HG03045 (cell line): ENCODE data around the gene TTC3.
"Not testable (repeated sequence)": the region's sequence is repeated elsewhere in the genome, so short reads cannot be mapped to it uniquely, and the experiment has no call there.

ENCODE experiments used
- ATAC-seq: cut with Tn5 transposase; IDR thresholded peaks from one replicate; pipeline ENCODE4 v1.9.1; 2021; ENCODE audit warnings: mild to moderate bottlenecking, moderate library complexity; ENCODE audit not compliant: unreplicated experiment

The TTC3 gene

DNA sequence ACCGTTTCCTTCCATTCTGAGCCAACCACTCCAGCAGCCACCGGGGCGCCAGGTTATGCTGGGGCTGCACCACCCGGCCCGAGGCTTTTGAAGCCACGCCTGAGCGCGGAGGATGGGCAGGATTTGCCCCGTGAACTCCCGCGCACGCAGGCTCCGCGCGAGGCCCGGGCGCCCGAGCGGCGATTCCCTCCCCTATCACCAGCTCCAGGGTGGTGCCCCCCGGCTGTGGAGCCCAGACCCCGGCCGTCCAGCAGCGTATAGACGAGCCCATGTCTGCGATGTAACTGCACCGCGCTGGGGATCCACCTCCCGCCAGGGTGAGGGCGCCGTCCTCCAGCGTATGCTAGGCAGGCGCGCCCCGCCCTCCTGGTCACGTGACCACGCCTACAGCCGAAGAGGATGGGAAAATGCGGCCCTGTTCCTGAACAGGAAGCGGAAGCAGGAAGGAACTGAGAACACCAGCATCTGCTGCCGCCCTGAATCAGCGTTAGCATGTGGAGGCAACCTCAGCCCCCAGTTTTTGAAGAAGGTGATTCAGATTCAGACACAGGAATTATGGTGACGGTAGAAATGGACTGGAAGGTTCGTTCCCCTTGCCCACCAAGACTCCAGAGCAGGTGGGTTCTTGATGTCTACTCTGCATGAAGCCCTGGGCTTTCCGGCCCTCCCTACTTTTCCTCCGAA is 148.1 kb downstream of the TTC3 start:
- ATAC-seq: peak; percentile 92

DNA sequence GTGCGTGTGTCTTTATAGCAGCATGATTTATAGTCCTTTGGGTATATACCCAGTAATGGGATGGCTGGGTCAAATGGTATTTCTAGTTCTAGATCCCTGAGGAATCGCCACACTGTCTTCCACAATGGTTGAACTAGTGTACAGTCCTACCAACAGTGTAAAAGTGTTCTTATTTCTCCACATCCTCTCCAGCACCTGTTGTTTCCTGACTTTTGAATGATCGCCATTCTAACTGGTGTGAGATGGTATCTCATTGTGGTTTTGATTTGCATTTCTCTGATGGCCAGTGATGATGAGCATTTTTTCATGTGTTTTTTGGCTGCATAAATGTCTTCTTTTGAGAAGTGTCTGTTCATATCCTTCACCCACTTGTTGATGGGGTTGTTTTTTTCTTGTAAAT is 149.2 kb downstream of the TTC3 start:
- ATAC-seq: not testable (repeated sequence)

DNA sequence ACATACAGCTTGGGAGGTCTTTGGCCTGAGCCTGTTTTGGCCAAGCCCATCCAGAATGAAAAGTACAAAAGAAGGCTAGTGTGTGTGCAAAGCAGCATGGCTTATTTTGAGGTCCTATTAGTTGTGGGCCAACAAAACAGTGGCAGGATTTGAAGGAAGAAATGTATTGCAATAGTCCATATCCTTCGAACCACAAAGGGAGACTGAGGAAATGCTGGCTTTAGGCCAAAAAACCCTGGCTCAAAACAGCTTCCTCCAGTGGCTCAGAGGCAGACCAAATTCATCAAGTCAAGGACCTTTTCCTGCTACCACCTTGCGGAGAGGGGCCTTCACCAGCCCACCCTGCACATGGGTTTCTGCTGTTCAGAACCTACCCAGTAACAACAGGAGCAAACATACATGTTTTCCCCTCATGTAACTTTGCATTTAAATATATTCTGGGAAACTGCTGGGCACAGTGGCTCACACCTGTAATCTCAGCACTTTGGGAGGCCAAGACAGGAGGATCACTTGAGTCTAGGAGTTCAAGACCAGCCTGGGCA is 150.8 kb downstream of the TTC3 start:
- no peak for ATAC-seq

DNA sequence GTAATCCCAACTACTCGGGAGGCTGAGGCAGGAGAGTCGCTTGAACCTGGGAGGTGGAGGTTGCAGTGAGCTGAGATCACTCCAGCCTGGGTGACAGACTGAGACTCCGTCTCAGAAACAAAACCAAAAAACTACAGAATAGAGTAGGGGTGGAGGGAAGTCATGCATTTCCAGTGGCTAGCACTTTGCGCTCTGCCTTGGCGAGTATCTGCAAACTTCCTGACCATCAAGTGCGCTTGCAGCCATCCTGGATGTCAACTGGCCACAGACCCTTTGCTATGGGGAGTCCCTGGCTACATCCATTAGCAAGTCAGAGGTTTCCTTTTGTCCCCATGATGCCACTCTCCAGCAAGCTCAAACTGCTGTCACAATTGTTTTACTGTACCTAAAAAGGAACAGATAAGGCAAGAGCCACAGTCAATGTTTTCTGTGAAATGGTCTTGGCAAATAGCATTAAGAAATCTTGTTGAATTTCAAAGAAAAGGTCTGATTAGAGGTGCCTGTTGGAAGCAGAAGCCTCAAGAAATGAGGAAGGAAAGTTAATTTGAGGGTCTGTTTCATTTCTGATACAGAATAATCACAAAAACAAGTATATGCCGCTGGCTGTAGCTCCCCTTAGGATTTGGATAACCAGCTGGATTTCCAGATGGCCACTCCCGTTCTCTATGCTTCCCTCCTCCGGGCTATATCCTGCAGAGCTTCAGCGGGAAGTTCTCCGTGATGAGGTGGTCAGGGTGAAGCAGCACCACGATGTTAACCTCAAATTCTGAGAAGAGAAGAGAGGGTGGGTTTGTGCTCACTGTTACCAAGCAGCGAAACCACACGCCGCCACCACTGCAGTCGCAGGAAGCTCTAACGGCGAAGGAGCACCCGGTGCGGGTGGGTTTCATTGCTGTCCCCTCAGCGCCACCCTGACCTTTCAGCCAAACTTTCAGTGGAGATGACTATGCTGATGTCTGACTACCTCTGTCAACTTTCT is 152.1 kb downstream of the TTC3 start:
- ATAC-seq: no peak

DNA sequence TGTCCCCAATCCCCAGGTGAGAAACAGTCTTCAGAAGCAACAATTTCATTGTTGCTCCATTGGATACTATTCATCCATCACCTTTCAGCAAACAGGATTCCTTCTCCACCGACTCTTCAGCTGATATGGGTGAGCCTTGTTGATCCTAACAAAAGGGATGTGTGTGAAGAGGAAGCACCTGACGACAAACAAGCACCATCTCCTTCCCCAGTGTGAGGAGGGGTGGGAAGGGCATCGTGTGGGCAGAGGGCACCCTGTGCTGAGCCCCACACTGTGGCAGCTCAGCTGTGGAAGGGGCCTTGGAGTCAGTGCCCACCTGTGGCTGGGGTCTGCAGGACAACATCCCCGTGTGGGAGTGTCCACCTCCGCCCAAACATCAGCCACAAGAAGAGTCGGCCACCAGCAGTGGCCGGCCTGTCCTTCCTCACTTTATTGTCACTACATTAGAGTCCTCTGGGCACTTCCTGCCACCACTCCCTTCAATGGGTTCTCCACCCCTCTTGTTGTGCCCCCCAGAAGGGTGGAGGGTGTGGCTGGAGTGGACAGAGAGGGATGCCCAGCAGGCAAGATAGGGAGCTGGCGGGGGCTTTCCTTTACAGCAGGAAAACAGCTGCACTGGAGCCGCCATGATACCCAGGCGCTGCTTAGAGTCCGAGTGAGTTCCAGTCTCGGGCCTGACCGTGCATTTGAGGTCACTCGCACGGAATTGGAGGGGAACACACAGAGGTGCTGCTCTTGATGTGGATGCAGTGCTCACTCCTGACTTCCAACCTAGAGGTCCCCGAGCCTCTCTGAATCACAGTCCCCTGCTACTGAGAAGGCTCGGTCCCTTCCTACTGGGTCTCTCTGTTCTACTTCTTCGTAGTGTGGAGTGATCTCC is 153.2 kb downstream of the TTC3 start:
- no peak for ATAC-seq

DNA sequence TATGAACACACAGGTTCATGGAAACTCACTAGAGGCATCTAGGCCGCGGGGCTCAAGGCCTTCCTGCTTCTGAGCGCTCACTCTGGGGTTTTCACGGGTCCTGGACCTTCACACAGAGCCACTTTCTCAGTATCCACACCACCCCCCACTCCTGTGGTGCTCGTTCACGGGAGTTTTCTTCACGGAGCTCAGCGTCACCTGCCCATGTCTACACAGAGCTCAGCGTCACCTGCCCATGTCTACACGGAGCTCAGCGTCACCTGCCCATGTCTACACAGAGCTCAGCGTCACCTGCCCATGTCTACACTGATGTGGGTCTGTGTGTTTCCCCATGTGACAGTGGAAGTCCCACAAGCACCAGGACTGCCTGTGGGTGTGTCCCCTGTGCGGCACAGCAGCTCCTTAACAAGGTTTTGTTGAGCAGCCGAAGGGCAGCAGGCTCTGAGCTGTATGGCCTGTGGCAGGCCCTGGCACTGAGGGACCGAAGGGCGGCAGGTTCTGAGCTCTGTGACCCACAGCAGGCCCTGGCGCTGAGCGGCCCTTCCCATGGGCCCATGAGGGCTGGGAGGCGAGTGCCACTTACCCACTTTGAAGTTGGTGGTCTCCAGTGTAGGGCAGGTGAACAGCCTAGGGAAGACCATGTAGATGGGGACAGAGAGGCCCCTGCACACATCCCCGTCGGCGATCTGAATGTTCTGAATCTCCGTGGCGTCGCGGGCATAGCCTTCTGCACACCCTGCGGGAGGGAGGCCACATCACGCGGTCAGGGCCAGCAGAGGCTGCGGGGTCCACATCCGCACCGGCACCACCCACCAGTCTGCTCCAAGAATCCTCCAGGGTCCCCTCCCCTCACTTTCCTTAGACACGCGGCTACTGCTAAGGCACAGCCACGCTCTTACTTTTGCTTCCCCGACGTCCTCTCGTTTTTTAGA is 154.3 kb downstream of the TTC3 start:
- no peak for ATAC-seq

DNA sequence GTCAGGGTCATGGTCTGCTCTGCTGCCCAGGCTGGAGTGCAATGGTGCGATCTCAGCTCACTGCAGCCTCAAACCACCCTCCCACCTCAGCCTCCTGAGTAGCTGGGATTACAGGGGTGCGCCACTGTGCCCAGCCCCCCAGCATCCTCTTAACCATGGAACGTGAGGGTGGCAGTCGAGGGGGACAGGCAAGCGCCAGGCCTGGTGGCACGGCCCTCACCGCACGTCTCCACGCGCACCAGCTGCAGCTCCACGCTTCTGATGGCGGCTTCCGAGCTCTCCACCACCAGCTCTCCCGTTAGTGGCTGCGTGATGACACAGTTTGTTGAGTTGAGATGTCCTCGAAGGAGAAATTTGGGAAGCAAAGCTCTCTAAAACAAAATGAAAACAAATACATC is 154.9 kb downstream of the TTC3 start:
- no peak for ATAC-seq

DNA sequence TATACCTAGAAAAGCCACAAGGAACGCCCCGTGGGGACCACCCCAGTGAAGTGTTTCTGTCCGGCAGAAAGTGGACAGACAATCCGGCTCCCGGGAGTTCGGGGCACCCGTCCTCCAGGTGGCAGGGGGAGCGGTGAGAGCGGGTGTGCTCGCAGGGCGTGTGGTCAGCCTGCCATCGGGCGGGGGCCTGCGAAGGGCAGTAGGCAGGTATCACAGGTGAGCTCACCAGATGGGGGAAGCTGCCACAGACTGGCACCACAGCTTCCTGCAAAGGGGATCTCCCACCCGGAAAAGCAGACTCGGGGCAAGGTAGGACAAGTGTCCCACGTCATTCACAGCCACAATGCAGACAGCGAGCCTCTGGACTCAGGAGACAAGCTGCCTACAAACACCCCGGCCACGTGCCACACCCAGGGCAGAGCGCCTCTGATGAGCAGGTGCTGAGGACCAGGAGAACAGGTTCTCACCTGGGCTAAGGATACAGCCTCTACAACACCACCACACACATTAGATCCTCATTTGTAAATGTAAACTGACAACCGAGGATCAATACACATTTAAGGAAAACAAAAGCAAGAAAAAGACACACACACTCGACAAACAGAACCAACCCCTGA is 157.7 kb downstream of the TTC3 start:
- no peak for ATAC-seq

DNA sequence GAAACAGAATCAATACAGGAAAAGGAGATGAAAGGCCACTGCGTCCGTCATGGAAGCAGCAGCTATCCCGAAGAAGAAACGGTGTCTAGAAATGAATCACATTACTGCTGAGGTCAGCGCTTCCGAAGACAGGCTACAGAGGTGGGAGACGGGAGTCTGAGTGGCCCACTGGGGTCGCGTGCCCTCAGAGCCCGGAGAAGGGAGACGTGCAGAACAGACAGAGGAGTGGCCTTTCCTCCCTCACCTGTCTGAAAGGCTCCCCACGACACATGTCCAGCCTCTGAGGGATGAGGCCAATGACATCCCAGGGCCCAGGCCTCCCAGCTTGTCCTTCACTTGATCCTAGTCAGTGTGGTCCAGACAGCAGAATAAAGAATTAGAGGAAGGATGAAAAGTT is 158.2 kb downstream of the TTC3 start:
- no peak for ATAC-seq

DNA sequence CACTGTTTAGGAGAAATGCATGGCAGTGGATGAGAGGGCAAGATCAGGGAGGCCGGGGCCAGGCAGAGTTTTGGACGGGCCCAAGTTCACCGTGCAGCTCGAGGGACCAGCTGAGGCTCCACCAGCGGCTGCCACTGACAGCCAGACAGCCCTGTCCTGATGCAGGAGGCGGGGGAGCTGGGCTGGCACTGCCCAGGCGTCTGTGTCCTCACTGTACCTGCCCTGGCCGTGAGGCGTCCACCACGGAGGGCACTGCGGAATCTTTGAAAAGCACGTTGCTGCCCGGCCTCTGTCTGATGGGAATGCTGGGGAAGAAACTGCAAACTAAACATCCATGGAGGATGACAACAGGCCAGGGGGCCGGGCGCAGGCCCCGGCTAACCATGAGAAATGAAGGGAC is 158.6 kb downstream of the TTC3 start:
- no peak for ATAC-seq

DNA sequence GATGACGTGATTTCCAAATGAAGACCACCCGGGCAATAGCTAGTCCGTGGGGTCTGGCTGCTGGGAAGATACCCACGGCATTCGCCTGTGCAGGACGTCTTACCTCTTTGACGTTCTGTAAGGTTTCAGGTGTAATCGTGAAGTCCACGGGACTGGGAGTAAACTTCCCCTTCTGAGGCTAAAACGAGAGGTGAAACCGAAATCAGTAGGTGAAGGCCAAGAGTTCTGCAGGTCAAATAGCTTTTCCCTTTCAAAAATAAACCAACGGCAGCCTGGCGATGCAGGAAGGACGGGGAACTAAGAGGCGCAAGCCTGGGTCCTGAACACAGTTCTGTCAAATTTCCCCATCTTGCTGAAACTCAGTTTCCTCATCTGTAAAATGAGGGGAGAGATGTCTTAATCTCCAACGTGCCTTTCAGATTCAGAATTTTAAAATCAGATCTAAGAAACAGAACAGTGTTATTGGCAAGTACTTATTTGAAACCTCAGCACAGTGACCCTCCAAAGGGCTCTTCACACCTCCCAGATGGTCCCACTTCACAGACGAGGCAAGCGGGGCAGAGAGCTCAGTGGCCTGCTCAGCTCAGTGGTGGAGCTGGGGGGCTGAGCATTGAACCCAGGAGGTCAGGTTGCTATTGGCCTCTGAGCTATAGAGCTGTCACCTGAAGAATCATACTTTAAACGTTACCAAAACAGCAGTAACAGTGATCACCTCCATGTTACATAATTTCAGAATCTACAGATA is 159.4 kb downstream of the TTC3 start:
- ATAC-seq: no peak

DNA sequence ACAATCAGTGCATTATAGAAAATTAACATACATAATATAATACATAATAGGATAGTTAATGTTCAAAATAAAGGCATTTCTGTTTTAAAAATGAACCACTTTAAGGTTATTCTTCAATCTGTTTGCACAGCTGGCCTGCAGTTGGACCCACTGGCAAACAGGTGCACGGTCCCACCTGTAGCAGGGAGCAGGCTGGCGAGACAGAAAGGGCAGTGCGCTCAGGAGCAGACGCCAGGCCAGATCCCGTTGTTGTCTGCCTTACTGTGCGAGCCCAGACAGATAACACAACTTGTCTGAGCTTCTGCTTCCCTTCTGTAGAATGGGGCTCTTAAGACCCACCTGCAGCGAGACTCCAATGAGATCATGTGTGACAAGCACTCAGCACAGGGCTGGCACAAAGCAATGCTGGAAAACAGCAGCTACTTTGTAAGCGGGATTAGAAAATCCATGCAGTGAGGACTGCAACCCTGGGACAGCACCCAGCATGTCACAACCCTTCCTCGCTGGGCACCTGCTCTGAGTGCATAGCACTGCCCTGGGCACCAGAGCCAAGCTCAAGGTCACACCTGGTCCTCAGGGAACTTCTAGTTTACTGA is 160.6 kb downstream of the TTC3 start:
- no peak for ATAC-seq

DNA sequence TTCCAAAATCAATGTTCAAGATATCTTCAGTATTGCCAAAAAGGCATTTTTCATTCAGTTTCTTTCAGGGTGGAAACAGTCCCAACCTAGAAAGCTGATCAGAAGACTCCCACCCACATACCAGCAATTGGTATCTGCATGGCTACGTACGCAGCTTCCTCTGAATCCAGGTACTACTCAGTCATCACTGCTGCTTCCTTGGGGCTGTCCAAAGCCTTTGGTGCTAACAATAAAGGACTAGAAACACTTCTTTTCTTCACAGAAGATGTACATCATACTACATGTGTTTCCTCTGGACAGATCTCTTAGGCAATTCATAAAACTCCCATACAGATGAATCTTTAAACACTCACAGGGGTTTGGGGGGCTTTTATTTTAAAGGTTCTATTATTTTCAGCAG is 164.3 kb downstream of the TTC3 start:
- no peak for ATAC-seq

DNA sequence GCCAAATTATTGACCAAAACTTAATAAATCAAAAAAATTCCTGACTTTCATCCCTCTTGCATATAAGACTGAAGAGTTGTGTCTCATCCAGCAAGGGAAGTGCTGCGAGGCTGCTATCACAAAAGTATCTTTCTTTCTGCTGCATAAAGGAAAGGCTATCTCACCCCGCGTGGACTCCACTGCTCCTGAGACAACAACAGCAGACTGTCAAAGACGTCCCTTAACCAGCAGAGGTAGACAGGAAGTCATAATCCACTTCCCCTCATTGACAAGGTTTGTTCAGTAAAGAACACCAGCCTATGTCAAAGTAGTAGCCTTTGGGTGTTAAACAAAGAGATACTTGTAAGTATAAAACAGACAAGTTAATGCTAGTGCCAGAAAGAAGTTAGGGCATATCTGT is 164.7 kb downstream of the TTC3 start:
- ATAC-seq: no peak

DNA sequence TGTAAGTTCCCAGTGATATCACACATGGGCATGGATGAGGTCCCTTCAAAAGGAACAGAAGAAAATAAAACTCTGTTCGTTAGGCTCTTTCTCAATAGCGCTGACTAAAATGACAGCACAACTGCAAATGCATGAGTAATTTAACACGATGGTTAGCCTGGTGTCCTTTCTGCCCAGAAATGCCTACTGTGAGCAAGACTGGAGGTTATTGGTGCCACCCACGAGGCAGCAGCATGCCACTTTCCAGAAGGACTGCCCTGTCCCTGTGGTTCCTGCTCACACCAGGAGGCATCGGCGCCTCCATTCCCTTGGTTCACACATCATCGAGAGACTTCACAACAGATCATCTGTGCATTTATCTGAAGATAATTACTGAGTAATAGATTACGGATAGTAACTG is 167.9 kb downstream of the TTC3 start:
- ATAC-seq: no peak

DNA sequence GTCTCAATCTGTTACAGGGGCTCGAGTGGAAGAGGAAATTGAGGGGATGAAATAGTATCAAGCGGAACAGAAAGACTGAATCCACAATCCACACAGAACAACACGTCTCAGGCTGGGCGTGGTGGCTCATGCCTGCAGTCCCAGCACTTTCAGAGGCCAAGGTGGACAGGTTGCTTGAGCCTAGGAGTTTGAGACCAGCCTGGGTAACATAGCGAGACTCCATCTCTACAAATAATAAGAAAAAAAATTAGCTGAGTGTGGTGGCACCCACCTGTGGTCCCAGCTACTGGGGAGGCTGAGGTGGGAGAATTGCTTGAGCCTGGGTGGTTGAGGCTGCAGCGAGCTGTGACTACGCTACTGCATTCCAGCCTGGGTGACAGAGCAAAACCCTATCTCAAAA is 168.4 kb downstream of the TTC3 start:
- ATAC-seq: no peak

DNA sequence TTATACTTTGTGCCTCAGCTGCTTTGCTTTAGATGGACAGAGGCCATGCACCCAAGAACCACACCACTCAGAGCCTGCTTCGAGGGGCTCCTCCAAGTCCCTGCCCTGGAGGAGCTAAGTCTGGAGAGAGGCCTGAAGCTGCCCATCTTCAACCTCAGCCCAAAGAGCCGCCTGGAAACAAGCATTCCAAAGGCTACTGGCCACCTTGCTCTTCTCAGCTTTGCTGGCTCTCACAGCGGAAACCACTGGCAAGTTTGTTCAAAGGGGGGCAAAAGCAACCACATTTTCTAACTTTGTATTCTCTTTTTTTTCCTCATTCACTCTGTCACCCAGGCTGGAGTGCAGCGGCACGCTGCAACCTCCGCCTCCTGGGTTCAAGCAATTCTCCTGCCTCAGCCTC is 170.9 kb downstream of the TTC3 start:
- ATAC-seq: no peak

DNA sequence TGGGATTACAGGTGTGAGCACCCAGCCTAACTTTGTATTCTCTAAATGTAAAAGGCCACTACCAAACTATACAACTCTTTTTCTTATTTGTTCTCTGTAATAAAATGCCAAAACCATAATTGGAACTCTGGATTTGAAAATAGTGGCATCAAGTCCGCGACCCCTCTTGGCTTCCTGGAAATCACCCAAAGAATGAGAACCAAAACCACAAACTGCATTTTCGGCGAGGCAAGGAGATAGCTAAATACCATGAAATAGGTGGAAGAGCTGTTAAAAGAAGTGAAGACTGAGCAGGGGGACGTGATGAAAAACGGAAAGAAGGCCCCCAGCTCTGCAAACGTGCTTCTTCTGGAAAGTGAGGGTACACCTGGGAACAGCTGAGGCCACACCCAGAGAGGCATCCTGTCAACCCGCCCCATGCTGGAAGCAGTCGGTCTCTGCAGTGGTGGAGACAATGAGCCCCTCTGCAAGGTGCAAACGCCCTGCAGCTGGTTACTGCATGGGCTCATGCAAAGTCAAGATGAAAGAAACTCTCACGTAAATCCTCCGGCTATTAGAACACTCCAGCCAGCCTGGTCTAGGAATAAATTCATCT is 171.5 kb downstream of the TTC3 start:
- ATAC-seq: no peak
